Peyer's patch (tissue), 4 donors: ENCODE results near the gene PLN.

Source experiments
- POLR2A ChIP-seq, 2 donors: fragments of 450-650 bp; IDR thresholded peaks; one replicate each; pipeline ENCODE4 v1.5.1; 2017; ENCODE audit warnings: antibody characterized with exemption in 2 of 2, mild to moderate bottlenecking in 2 of 2, moderate library complexity in 2 of 2
- TF ChIP-seq, protein P1 (sequence below), 6 experiments: fragments of 450-650 bp in 4 of 6; fragments of 200-600 bp in 2 of 6; sonication (generic) in 1 of 6; IDR thresholded peaks; one replicate each; pipeline ENCODE4 v1.5.1; 2017 to 2019; ENCODE audit warnings: antibody characterized with exemption in 6 of 6, mild to moderate bottlenecking in 3 of 6, moderate library complexity in 1 of 6

DNA sequence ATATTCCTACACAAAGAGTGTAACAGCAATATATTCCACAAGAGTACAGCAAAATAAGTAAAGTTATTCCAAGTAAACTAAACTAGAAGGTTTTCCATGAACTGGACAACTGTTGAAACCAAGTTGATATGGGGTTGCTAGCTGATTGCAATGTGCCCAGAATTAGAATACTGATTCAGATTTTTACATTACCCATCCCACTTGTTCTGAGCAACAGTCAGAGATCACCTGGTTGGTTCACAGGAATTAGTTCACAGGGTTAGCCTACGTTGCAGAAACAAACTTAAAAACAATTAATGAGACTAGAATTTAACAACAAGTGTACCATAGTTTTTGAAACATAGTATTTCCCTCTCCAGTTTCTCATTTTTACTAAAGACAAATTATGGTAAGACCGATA lies 54.2 kb downstream of the PLN start:
- TF ChIP-seq, protein P1, sequence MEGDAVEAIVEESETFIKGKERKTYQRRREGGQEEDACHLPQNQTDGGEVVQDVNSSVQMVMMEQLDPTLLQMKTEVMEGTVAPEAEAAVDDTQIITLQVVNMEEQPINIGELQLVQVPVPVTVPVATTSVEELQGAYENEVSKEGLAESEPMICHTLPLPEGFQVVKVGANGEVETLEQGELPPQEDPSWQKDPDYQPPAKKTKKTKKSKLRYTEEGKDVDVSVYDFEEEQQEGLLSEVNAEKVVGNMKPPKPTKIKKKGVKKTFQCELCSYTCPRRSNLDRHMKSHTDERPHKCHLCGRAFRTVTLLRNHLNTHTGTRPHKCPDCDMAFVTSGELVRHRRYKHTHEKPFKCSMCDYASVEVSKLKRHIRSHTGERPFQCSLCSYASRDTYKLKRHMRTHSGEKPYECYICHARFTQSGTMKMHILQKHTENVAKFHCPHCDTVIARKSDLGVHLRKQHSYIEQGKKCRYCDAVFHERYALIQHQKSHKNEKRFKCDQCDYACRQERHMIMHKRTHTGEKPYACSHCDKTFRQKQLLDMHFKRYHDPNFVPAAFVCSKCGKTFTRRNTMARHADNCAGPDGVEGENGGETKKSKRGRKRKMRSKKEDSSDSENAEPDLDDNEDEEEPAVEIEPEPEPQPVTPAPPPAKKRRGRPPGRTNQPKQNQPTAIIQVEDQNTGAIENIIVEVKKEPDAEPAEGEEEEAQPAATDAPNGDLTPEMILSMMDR (IDR thresholded peaks at IDR 0.05): no peak
- no peak for TF ChIP-seq POLR2A (IDR thresholded peaks at IDR 0.05)
